Measurements from ENCODE around the gene HDAC4.

DNA sequence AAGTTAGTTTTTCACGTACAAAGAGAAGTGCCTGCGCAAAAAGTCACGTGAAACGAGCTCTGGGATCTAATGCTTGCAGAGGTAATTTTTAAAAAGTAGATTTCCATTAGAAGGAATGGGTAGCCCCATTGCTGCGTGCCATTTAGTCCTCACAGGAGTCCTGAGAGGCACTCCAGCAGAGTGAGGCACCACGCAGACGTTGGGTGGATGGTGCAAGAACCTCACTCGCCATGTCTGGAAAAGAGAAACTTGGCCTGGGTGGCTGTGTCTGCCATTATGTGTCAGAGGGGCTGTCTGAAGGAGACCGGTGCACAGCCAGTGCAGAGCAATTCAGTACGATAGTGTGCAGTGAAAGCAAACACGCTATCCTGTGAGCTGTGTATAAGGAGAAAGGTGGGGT lies 1.8 kb upstream of the HDAC4 start:
- TF ChIP-seq, protein P1, sequence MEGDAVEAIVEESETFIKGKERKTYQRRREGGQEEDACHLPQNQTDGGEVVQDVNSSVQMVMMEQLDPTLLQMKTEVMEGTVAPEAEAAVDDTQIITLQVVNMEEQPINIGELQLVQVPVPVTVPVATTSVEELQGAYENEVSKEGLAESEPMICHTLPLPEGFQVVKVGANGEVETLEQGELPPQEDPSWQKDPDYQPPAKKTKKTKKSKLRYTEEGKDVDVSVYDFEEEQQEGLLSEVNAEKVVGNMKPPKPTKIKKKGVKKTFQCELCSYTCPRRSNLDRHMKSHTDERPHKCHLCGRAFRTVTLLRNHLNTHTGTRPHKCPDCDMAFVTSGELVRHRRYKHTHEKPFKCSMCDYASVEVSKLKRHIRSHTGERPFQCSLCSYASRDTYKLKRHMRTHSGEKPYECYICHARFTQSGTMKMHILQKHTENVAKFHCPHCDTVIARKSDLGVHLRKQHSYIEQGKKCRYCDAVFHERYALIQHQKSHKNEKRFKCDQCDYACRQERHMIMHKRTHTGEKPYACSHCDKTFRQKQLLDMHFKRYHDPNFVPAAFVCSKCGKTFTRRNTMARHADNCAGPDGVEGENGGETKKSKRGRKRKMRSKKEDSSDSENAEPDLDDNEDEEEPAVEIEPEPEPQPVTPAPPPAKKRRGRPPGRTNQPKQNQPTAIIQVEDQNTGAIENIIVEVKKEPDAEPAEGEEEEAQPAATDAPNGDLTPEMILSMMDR (IDR thresholded peaks at IDR 0.05), result no peak
- TF ChIP-seq MAX (CRISPR knock-in tag; IDR thresholded peaks at IDR 0.05) (no peak), ATF3 (CRISPR knock-in tag; conservative IDR thresholded peaks at IDR 0.05) (no peak), NR2C2 (CRISPR knock-in tag; IDR thresholded peaks at IDR 0.05) (no peak), ATF2 (CRISPR knock-in tag; IDR thresholded peaks at IDR 0.05; ENCODE audit: borderline replicate concordance, low read depth) (no peak), JAZF1 (CRISPR knock-in tag; IDR thresholded peaks at IDR 0.05) (no peak), ETV6 (CRISPR knock-in tag; IDR thresholded peaks at IDR 0.05) (no peak), RELA (CRISPR knock-in tag; IDR thresholded peaks at IDR 0.05; ENCODE audit: borderline replicate concordance) (no peak), SMAD3 (CRISPR knock-in tag; IDR thresholded peaks at IDR 0.05; ENCODE audit: borderline replicate concordance) (no peak), CDX4 (CRISPR knock-in tag; IDR thresholded peaks at IDR 0.05; ENCODE audit: borderline replicate concordance) (no peak)
- TF ChIP-seq, protein P2, sequence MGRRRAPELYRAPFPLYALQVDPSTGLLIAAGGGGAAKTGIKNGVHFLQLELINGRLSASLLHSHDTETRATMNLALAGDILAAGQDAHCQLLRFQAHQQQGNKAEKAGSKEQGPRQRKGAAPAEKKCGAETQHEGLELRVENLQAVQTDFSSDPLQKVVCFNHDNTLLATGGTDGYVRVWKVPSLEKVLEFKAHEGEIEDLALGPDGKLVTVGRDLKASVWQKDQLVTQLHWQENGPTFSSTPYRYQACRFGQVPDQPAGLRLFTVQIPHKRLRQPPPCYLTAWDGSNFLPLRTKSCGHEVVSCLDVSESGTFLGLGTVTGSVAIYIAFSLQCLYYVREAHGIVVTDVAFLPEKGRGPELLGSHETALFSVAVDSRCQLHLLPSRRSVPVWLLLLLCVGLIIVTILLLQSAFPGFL (CRISPR knock-in tag; IDR thresholded peaks at IDR 0.05; ENCODE audit: borderline replicate concordance), result no peak
- TF ChIP-seq, protein P3, sequence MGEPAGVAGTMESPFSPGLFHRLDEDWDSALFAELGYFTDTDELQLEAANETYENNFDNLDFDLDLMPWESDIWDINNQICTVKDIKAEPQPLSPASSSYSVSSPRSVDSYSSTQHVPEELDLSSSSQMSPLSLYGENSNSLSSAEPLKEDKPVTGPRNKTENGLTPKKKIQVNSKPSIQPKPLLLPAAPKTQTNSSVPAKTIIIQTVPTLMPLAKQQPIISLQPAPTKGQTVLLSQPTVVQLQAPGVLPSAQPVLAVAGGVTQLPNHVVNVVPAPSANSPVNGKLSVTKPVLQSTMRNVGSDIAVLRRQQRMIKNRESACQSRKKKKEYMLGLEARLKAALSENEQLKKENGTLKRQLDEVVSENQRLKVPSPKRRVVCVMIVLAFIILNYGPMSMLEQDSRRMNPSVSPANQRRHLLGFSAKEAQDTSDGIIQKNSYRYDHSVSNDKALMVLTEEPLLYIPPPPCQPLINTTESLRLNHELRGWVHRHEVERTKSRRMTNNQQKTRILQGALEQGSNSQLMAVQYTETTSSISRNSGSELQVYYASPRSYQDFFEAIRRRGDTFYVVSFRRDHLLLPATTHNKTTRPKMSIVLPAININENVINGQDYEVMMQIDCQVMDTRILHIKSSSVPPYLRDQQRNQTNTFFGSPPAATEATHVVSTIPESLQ (CRISPR knock-in tag; IDR thresholded peaks at IDR 0.05), result no peak

All from WTC11 (cell line).